Ovary (tissue), 3 donors: Measurements from ENCODE around the gene PIPOX.

Experiments used
- CTCF ChIP-seq, 3 donors: fragments of 450-650 bp in 2 of 3; fragments of 200-600 bp in 1 of 3; IDR thresholded peaks; one replicate each; pipeline versions ENCODE4 v1.5.1 to v1.8.0; 2016 to 2022; ENCODE audit warnings: antibody characterized with exemption in 3 of 3, mild to moderate bottlenecking in 1 of 3
- POLR2A ChIP-seq: fragments of 450-650 bp; IDR thresholded peaks from one replicate; pipeline ENCODE4 v1.6.1; 2017; ENCODE audit warnings: antibody characterized with exemption, mild to moderate bottlenecking, moderate library complexity
- donor health status: DM: no; HTN: no; CAD: no.

- TF ChIP-seq CTCF (IDR thresholded peaks at IDR 0.05) (no peak), POLR2A (no peak)
Observed at GRCh38 chr17:29066047-29066446, 23.1 kb downstream of the PIPOX start.
